SK-N-SH treated with all-trans-retinoic acid at 6 μM for 48 hours (cell line): ENCODE measurements around the gene FUT7.

ENCODE experiments used
- BACH2 ChIP-seq: fragments of 250-450 bp; sonication (Bioruptor Pico); IDR thresholded peaks from 2 replicates; pipeline ENCODE4 v1.9.0; 2021; ENCODE audit warnings: mild to moderate bottlenecking, borderline replicate concordance
- RARB ChIP-seq: fragments of 250-450 bp; sonication (Bioruptor Pico); IDR thresholded peaks from 2 replicates; pipeline ENCODE4 v1.8.0; 2021; ENCODE audit warnings: mild to moderate bottlenecking, moderate library complexity
- ZFP30 ChIP-seq: fragments of 450-650 bp; formaldehyde crosslinking; IDR thresholded peaks from 2 replicates; pipeline ENCODE4 v1.5.0; 2022; ENCODE audit warnings: mild to moderate bottlenecking, moderate library complexity

- TF ChIP-seq BACH2 (CRISPR knock-in tag) = no peak
- no peak for TF ChIP-seq RARB (CRISPR knock-in tag)
- TF ChIP-seq ZFP30 (CRISPR knock-in tag) = no peak
These were observed 12.1 kb upstream of the FUT7 start for GRCh38 chr9:137044037-137044436.
